Suprapubic skin (tissue), 3 donors: ENCODE data around the gene TTC13.

Source experiments
- EP300 ChIP-seq: sonication (generic); formaldehyde crosslinking; IDR thresholded peaks from one replicate; pipeline ENCODE4 v1.6.1; 2017; ENCODE audit warnings: antibody characterized with exemption
- POLR2A ChIP-seq, 2 donors: fragments of 450-650 bp; IDR thresholded peaks; one replicate each; pipeline ENCODE4 v1.6.1; 2017; ENCODE audit warnings: antibody characterized with exemption in 2 of 2, mild to moderate bottlenecking in 2 of 2, moderate library complexity in 2 of 2
- TF ChIP-seq, protein P1 (sequence below), 2 donors: fragments of 200-600 bp in 1 of 2; fragments of 450-650 bp in 1 of 2; sonication (generic) in 1 of 2; IDR thresholded peaks; one replicate each; pipeline ENCODE4 v1.5.1; 2016 to 2019; ENCODE audit warnings: antibody characterized with exemption in 2 of 2, mild to moderate bottlenecking in 1 of 2, moderate library complexity in 1 of 2

GRCh38 chr1:230943048-230943593 lies 35.5 kb downstream of the TTC13 start:
- TF ChIP-seq EP300 (no peak), POLR2A (IDR thresholded peaks at IDR 0.05) (no peak)
- TF ChIP-seq, protein P1, sequence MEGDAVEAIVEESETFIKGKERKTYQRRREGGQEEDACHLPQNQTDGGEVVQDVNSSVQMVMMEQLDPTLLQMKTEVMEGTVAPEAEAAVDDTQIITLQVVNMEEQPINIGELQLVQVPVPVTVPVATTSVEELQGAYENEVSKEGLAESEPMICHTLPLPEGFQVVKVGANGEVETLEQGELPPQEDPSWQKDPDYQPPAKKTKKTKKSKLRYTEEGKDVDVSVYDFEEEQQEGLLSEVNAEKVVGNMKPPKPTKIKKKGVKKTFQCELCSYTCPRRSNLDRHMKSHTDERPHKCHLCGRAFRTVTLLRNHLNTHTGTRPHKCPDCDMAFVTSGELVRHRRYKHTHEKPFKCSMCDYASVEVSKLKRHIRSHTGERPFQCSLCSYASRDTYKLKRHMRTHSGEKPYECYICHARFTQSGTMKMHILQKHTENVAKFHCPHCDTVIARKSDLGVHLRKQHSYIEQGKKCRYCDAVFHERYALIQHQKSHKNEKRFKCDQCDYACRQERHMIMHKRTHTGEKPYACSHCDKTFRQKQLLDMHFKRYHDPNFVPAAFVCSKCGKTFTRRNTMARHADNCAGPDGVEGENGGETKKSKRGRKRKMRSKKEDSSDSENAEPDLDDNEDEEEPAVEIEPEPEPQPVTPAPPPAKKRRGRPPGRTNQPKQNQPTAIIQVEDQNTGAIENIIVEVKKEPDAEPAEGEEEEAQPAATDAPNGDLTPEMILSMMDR (IDR thresholded peaks at IDR 0.05): no peak
